Measurements from ENCODE around the gene ATP6V1A.

The ATP6V1A gene

GRCh38 chr3:113751141-113751540 lies 4.3 kb downstream of the ATP6V1A start:
- H3K27ac Mint-ChIP-seq: no peak overlapping the region
- H3K4me1 Mint-ChIP-seq: peaks cover 26% of the 10 kb centered on the region
- peaks cover 4% of the 10 kb centered on the region for H3K27me3 Mint-ChIP-seq (ENCODE audit: low read depth, poor library complexity)
- H3K9me3 Mint-ChIP-seq: no peaks in the 10 kb centered on the region
- no peak for DNase-seq
- no peak for TF ChIP-seq CTCF (IDR thresholded peaks at IDR 0.05)
- H3K4me3 Mint-ChIP-seq: no peak overlapping the region
- no peaks in the 10 kb centered on the region for H3K36me3 Mint-ChIP-seq (ENCODE audit: low read depth)

- no peak overlapping the region for H3K27ac Mint-ChIP-seq
- peaks cover 10% of the 10 kb centered on the region for H3K4me1 Mint-ChIP-seq
- H3K4me3 Mint-ChIP-seq: no peak overlapping the region
- TF ChIP-seq CTCF (IDR thresholded peaks at IDR 0.05): no peak
- H3K36me3 Mint-ChIP-seq (ENCODE audit: low read depth): peaks cover 5% of the 10 kb centered on the region
- peaks cover 5% of the 10 kb centered on the region for H3K9me3 Mint-ChIP-seq
- DNase-seq: no peak
- no peaks in the 10 kb centered on the region for H3K27me3 Mint-ChIP-seq (ENCODE audit: low read depth, poor library complexity)
Observed at GRCh38 chr3:113753376-113753985, 6.6 kb downstream of the ATP6V1A start.

GRCh38 chr3:113754494-113755159 lies 7.8 kb downstream of the ATP6V1A start:
- DNase-seq: no peak
- Mint-ChIP-seq H3K36me3 (ENCODE audit: low read depth) (peaks cover 11% of the 10 kb centered on the region), H3K9me3 (peaks cover 9% of the 10 kb centered on the region), H3K27me3 (ENCODE audit: low read depth, poor library complexity) (no peaks in the 10 kb centered on the region), H3K4me1 (peaks cover under 1% of the 10 kb centered on the region), H3K4me3 (no peak overlapping the region), H3K27ac (no peak overlapping the region)
- TF ChIP-seq CTCF (IDR thresholded peaks at IDR 0.05): no peak

GRCh38 chr3:113758389-113759024 lies 11.7 kb downstream of the ATP6V1A start:
- H3K4me3 Mint-ChIP-seq: no peak overlapping the region
- H3K9me3 Mint-ChIP-seq: peaks cover 9% of the 10 kb centered on the region

GRCh38 chr3:113764698-113765097 lies 17.9 kb downstream of the ATP6V1A start:
- Mint-ChIP-seq H3K4me3 (no peak overlapping the region), H3K36me3 (ENCODE audit: low read depth) (no peaks in the 10 kb centered on the region), H3K27ac (no peak overlapping the region), H3K4me1 (no peaks in the 10 kb centered on the region), H3K27me3 (ENCODE audit: low read depth, poor library complexity) (no peaks in the 10 kb centered on the region), H3K9me3 (no peaks in the 10 kb centered on the region)
- DNase-seq: no peak
- TF ChIP-seq CTCF (IDR thresholded peaks at IDR 0.05): no peak

More at GRCh38 chr3:113758389-113759024, 11.7 kb downstream of the ATP6V1A start:
- no peak for DNase-seq
- no peak overlapping the region for H3K27ac Mint-ChIP-seq
- peaks cover 11% of the 10 kb centered on the region for H3K36me3 Mint-ChIP-seq (ENCODE audit: low read depth)
- H3K27me3 Mint-ChIP-seq (ENCODE audit: low read depth, poor library complexity): no peaks in the 10 kb centered on the region
- H3K4me1 Mint-ChIP-seq: no peaks in the 10 kb centered on the region
- no peak for TF ChIP-seq CTCF (IDR thresholded peaks at IDR 0.05)
